Measurements from ENCODE around the gene MEGF8.

Gene MEGF8

GRCh38 chr19:42355896-42356295 lies 30.5 kb downstream of the MEGF8 start:
- DNase-seq (ENCODE audit: low spot score): no peak

GRCh38 chr19:42356686-42357085 lies 31.3 kb downstream of the MEGF8 start:
- DNase-seq (ENCODE audit: low spot score): no peak

- no peak for DNase-seq (ENCODE audit: low spot score)
These were observed 31.9 kb downstream of the MEGF8 start for GRCh38 chr19:42357290-42357689.

DNA sequence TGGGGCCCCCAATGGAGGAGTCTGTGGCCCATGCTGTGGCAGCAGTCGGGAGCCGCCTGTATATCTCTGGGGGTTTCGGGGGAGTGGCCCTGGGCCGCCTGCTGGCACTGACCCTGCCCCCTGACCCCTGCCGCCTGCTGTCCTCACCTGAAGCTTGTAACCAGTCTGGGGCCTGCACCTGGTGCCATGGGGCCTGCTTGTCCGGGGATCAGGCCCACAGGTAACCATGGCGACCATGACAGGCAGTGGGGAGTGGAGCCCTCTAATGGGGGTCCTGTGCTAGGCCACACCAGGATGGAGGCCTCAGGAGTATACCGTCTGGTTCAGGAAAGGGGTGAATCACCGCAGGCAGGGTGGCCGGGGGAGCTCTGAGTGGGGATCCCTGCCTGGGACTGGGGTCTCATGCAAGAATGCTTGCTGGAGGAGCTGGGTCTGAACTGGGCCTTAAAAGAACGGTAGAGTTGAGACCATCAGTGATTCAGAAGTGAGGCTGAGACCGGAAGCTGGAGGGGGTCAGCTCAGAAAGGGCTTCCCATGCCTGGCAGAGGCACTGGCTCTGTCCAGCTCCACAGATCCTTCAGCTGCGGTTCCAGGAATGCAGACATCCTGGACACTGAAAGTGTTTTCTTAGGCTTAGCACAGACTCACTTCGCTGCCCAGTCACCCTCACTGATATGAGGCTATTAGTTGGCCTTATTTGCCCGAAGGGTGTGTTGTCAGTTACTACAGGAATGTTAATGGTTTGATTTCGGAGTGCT lies 35.5 kb downstream of the MEGF8 start:
- DNase-seq (ENCODE audit: low spot score): no peak

DNA sequence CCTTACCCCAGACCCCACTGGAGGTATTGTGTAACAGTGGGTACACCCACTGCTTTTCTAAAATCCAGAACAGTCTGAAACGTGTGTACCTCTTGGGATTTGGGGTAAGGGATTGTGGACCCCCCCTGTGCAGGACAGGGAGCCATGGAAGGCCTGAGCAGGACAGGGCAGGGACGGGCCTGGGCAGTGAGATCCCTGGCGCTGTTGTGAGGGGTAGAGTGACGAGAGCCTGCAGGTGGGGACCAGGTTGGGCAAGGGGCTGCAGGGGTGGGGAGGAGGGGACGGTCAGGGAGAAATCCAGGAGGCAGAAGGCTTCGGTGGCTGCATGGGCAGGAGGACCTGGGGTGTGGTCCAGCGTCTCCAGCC lies 36.1 kb downstream of the MEGF8 start:
- DNase-seq (ENCODE audit: low spot score): no peak

GRCh38 chr19:42362342-42362741 lies 36.9 kb downstream of the MEGF8 start:
- DNase-seq (ENCODE audit: low spot score): no peak

DNA sequence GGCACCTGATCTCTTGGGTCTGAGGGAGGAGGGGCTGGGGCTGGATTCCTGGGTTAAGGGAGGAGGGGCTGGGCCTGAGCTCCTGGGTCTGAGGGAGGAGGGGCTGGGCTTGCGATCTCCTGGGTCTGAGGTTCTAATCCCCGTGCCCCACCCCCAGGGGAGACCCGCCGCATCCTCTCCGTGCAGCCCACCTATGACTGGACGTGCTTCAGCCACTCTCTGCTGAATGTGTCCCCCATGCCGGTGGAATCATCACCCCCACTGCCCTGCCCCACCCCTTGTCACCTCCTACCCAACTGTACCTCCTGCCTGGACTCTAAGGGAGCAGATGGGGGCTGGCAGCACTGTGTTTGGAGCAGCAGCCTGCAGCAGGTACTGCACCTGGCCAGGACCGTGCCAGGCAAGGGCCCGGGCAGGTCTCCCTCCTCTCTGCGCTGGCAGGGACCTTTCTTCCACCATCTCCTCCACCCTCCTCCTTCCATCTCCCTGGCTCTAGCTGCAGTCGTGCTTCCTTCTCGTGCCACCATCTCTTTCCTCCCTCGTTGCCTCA lies 37.5 kb downstream of the MEGF8 start:
- no peak for DNase-seq (ENCODE audit: low spot score)

GRCh38 chr19:42363614-42364346 lies 38.3 kb downstream of the MEGF8 start:
- DNase-seq (ENCODE audit: low spot score): peak; percentile 20

DNA sequence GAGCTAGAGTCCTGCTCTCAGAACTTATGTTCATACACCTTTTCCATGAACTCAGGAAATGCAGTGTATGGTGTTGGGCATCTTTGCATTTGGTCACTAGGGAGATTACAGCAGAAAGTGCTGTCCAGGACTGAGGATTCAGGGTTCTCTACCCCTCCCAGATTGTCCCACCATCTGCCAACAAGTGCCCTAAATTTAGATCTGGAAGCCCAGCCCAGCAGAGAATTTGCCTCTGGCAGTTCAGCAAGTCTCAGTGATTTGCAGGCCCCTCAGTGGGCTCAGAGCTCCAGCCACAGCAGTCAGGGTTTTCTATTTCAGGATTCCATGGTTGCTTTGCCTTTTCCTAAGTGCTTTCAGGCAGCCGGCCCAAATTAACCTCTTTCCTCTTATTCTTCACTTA lies 41.2 kb downstream of the MEGF8 start:
- no peak for DNase-seq (ENCODE audit: low spot score)

GRCh38 chr19:42367929-42368328 lies 42.5 kb downstream of the MEGF8 start:
- DNase-seq (ENCODE audit: low spot score): no peak

GRCh38 chr19:42368360-42368759 lies 42.9 kb downstream of the MEGF8 start:
- DNase-seq (ENCODE audit: low spot score): no peak

GRCh38 chr19:42368765-42369164 lies 43.3 kb downstream of the MEGF8 start:
- no peak for DNase-seq (ENCODE audit: low spot score)

DNA sequence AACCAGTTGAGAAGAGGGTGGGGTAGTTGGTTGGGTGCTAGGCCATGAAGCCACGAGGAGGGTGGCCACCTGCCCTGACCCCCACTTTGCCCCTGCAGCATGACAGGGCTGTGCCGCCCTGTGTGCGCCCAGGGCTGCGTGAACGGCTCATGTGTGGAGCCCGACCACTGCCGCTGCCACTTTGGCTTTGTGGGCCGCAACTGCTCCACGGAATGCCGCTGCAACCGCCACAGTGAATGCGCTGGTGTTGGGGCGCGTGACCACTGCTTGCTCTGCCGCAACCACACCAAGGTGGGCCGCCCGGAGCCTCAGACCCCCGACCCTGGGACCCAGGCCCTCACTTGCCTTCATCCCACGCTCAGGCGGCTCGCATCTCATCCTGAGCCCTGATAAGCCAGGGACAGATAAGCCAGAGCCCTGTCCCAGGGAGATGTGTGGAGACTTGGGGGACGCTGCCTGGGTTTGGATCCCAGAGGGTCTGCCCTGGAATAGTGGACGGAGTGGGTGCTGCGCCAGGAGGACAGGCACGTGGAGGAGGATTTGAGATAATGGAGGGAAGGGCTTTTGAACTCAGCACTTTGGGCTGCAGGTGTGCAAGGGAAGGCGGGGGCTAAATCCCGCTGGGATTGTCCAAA lies 44.1 kb downstream of the MEGF8 start:
- DNase-seq (ENCODE audit: low spot score): no peak

GRCh38 chr19:42370068-42370520 lies 44.7 kb downstream of the MEGF8 start:
- DNase-seq (ENCODE audit: low spot score): no peak

DNA sequence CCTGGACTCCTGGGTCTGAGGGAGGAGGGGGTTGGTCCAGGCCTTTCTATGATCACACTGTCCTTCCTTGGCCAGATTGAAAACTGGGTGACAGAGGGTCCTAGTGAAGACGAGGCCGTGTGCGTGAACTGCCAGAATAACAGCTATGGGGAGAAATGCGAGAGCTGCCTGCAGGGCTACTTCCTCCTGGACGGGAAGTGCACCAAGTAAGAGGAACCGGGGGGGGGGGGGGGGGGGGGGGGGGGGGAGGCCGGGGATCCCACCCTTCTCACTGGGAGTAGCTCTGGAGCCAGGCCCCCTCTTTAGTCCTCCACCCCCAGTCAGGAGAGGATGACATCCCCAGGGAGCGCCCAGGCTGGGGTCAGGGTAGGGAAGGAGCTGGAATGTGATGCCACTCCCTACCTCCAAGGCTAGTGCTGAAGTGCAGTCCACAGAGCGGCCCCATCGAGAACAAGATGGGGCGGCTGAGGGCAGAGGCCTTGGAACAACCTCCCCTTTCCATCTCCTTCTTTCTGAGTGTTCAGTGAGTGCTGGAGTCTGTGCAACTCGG lies 45.3 kb downstream of the MEGF8 start:
- DNase-seq (ENCODE audit: low spot score): no peak

- DNase-seq (ENCODE audit: low spot score): no peak
These were observed 49.5 kb downstream of the MEGF8 start for GRCh38 chr19:42374826-42375376.

- DNase-seq (ENCODE audit: low spot score): no peak
These were observed 50.2 kb downstream of the MEGF8 start for GRCh38 chr19:42375415-42376176.

GRCh38 chr19:42376177-42376555 lies 50.7 kb downstream of the MEGF8 start:
- DNase-seq (ENCODE audit: low spot score): no peak

DNA sequence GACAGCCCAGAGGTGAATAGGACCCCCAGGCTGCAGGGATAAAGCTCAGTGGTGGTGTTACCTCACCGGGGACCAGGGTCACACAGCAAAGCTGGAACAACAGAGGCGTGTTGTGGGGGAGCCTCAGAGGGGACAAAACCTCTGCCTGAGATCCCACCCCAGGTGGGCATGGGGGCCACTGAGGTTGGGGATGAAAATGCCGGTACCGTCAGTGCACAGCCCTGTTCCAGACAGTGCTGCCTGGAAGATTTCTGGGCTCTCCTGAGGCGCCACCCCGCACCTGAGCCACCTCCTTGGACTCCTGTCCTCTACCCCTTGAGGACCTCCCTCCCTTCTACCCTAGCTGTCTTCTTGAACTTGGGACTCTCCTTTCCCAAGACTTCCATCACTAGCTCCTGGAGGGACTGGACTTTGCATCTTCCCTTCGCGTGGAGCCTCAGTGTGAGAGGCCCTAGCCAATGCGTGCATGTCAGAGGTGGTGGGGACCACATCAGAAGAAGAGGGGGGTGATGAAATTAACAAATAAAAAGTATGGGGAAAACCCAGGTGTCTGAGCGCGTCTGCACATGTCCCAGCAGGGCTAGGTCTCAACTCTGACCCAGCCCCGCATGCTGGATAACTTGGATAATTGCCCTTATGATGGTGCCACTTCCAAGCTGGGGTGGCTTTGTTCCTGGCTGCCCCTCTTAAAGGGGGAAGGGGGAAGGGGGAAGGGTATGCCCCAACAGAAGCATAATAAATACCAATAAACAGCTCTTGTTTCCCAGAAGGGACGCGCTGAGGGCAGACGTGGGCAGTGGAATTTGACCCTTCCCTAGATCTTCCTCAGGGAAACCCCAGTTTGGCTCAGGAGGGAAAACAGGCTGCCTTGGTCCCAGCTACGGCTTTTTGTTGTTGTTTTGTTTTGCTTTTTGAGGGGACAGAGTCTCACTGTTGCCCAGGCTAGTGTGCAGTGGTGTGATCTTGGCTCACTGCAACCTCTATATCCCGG lies 53.1 kb downstream of the MEGF8 start:
- DNase-seq (ENCODE audit: low spot score): no peak

DNA sequence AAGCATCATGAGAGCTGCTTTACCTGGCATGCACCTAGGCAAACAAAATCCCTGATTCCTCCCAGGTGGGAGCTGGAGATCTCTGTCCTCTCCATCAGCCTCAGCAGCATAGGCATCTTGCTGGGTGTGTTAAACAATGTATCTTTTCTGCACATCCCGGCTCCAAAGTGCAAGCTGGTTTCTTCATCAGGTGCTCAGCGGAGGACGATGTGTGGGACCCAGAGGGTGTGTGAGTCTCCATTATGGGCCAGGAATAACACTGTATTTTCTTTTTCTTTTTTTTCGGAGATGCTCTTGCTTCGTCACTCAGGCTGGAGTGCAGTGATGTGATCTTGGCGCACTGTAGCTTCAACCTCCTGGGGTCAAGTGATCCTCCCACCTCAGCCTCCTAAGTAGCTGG lies 54.7 kb downstream of the MEGF8 start:
- DNase-seq (ENCODE audit: low spot score): no peak
